CD4-positive, alpha-beta memory T cell (primary cell): Measurements from ENCODE around the gene CBLC. TPM values are rescaled to one million over a fixed set of nuclear protein-coding genes. Genes with fewer than 3 reads are reported as not detected.

Experiments used
- CTCF ChIA-PET: fragments of 350-600 bp; sonication (Branson Sonifier 250); formaldehyde crosslinking; loops from one replicate; lab custom pipeline; 2021; ENCODE audit warnings: inconsistent platforms; ENCODE audit not compliant: partially characterized antibody; lab: Charles Lee
- POLR2A ChIA-PET: fragments of 350-600 bp; sonication (Branson Sonifier 250); formaldehyde crosslinking; loops from one replicate; lab custom pipeline; 2021; ENCODE audit not compliant: partially characterized antibody; lab: Charles Lee
- DNase-seq, 5 donors: peaks; one replicate each; pipeline versions ENCODE4 v3.0.0 to v3.0.0-alpha.2; 2020 to 2022; ENCODE audit warnings: mixed read lengths in 1 of 5
- H3K27ac ChIP-seq: one replicate; pipeline ENCODE4 v1.7.0; 2013; ENCODE audit warnings: low read depth, low read length
- H3K27me3 ChIP-seq: 2 replicates; pipeline ENCODE4 v1.7.0; 2013; ENCODE audit warnings: mild to moderate bottlenecking, low read length, moderate library complexity; ENCODE audit not compliant: insufficient read depth
- H3K36me3 ChIP-seq: 2 replicates; pipeline ENCODE4 v1.7.0; 2013; ENCODE audit warnings: mild to moderate bottlenecking, low read length, moderate library complexity; ENCODE audit not compliant: insufficient read depth
- H3K4me1 ChIP-seq: 2 replicates; pipeline ENCODE4 v1.7.0; 2013; ENCODE audit warnings: mild to moderate bottlenecking, low read length, moderate library complexity; ENCODE audit not compliant: insufficient read depth
- H3K4me3 ChIP-seq, 2 donors: one replicate each; pipeline ENCODE4 v1.7.0; 2013; ENCODE audit warnings: low read length in 2 of 2, mild to moderate bottlenecking in 1 of 2
- H3K9me3 ChIP-seq, 2 donors: one replicate each; pipeline ENCODE4 v1.7.0; 2013; ENCODE audit warnings: low read length in 2 of 2, control low read depth in 1 of 2; ENCODE audit not compliant: control insufficient read depth in 1 of 2
- H3K27ac Mint-ChIP-seq, 7 donors: one replicate each; pipeline ENCODE4 v1.8.0; 2020 to 2021; ENCODE audit warnings: mixed read lengths in 7 of 7, mild to moderate bottlenecking in 6 of 7, inconsistent platforms in 3 of 7, moderate library complexity in 3 of 7
- H3K27me3 Mint-ChIP-seq, 2 donors: one replicate each; pipeline ENCODE4 v1.8.0; 2020 to 2021; ENCODE audit warnings: mixed read lengths in 2 of 2
- H3K36me3 Mint-ChIP-seq, 2 donors: one replicate each; pipeline ENCODE4 v1.8.0; 2020 to 2021; ENCODE audit warnings: mixed read lengths in 2 of 2, inconsistent platforms in 1 of 2, mild to moderate bottlenecking in 1 of 2
- H3K4me1 Mint-ChIP-seq, 4 donors: one replicate each; pipeline ENCODE4 v1.8.0; 2020 to 2021; ENCODE audit warnings: mixed read lengths in 4 of 4, mild to moderate bottlenecking in 1 of 4
- H3K4me3 Mint-ChIP-seq, 8 donors: one replicate each; pipeline ENCODE4 v1.8.0; 2020 to 2021; ENCODE audit warnings: mixed read lengths in 8 of 8, mild to moderate bottlenecking in 7 of 8, moderate library complexity in 6 of 8, inconsistent platforms in 3 of 8
- H3K9me3 Mint-ChIP-seq, 8 donors: one replicate each; pipeline ENCODE4 v1.8.0; 2020 to 2021; ENCODE audit warnings: mixed read lengths in 8 of 8, mild to moderate bottlenecking in 5 of 8, inconsistent platforms in 3 of 8, moderate library complexity in 1 of 8
- intact Hi-C: fragments of 100-400 bp; cut with micrococcal nuclease; formaldehyde crosslinking; loops from one replicate; pipeline ENCODE4 v1.15.1; 2023
- polyA plus RNA-seq, 2 donors: library from polyadenylated mRNA; unstranded; fragments of 300-500 nt; fragmentation: Illumina TruSeq; gene quantifications; one replicate each; pipeline ENCODE4 v1.2.3, GENCODE V29; 2021
- total RNA-seq, 2 experiments: library from RNA; stranded (reverse); gene quantifications; one replicate each; pipeline ENCODE4 v1.2.3, GENCODE V29; 2021

CBLC gene
- total and polyA plus RNA-seq, 4 experiments from 2014 or later: not detected

- peaks cover 0 to 4% (median 0%) of the 10 kb centered on the region in 8 donors for H3K9me3 Mint-ChIP-seq
- CTCF ChIA-PET: no interaction called here
- H3K27ac ChIP-seq: no peak within 1 kb of the TSS
- no peaks in the 10 kb centered on the region for H3K27me3 ChIP-seq
- no peak within 1 kb of the TSS for H3K4me3 ChIP-seq
- POLR2A ChIA-PET: no interaction called here
- no peak for DNase-seq
- no peaks in the 10 kb centered on the region for H3K36me3 ChIP-seq
- H3K4me1 Mint-ChIP-seq: peaks cover 1 to 6% (median 3%) of the 10 kb centered on the region in 4 donors
- H3K4me3 Mint-ChIP-seq: peak within 1 kb of the TSS in 3 of 8 donors; percentile 20 to 52 (median 39)
- peaks cover 5 to 14% of the 10 kb centered on the region in 2 donors for H3K27me3 Mint-ChIP-seq
- no peaks in the 10 kb centered on the region for H3K9me3 ChIP-seq
- intact Hi-C loops: no loop called here
- H3K4me1 ChIP-seq: no peaks in the 10 kb centered on the region
- no peak within 1 kb of the TSS for H3K27ac Mint-ChIP-seq
- no peaks in the 10 kb centered on the region for H3K36me3 Mint-ChIP-seq
These were observed 31.0 kb downstream of the CBLC start, which contains the start of gene BCAM for GRCh38 chr19:44808463-44809371. TSS of gene BCAM (plus strand) at chr19:44809103. CDS start at chr19:44809125, 22 bp downstream.

DNA sequence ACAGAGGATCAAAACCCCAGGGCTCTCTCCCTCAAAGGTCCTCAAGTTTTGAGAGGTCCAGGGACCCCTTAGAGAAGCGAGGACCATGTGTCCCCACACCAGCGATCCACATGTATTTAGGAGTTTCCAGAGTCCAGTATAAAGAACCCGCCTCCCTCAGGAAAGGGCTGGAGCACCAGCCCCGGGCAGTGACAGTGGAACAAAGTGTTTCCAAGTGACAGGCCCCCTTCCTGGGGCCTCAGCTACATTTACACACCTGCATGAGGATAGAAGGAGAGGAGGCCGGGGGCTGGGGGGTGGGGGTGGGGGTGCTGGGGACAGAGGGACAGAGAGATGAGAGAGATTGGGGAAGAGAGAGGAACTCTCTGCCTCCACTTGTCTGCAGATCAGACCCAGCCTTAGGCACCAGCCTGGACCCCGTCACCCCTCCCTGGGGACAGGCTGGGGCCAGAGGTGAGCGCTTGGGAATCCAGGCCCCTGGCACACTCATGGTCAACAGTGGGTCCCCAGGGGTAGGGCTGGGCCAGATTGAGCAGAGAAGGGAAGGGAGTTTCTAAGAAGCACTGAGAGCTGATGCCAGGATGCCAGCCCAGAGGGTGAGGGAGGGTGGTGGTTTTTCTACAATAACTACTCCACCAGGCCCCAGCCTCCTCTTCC lies 32.0 kb downstream of the CBLC start:
- Mint-ChIP-seq H3K27ac (peak overlapping the region in 1 of 7 donors; percentile 8), H3K36me3 (no peaks in the 10 kb centered on the region), H3K9me3 (no peaks in the 10 kb centered on the region), H3K4me1 (peaks cover 1 to 6% (median 3%) of the 10 kb centered on the region in 4 donors), H3K27me3 (peaks cover 6 to 14% of the 10 kb centered on the region in 2 donors), H3K4me3 (no peak overlapping the region)
- CTCF ChIA-PET: no interaction called here
- no peaks in the 10 kb centered on the region for H3K27me3 ChIP-seq
- intact Hi-C loops: no loop called here
- H3K36me3 ChIP-seq: no peaks in the 10 kb centered on the region
- no peaks in the 10 kb centered on the region for H3K4me1 ChIP-seq
- H3K9me3 ChIP-seq: no peaks in the 10 kb centered on the region
- DNase-seq: no peak
- H3K4me3 ChIP-seq: no peak overlapping the region
- no peak overlapping the region for H3K27ac ChIP-seq
- POLR2A ChIA-PET: no interaction called here

- H3K27ac Mint-ChIP-seq: peak overlapping the region in 1 of 7 donors; percentile 8
- ChIA-PET CTCF (no interaction called here), POLR2A (no interaction called here)
- H3K9me3 ChIP-seq: no peaks in the 10 kb centered on the region
- no peak overlapping the region for H3K4me3 Mint-ChIP-seq
- H3K27me3 ChIP-seq: no peaks in the 10 kb centered on the region
- DNase-seq: no peak
- no peaks in the 10 kb centered on the region for H3K4me1 ChIP-seq
- intact Hi-C loops: no loop called here
- H3K9me3 Mint-ChIP-seq: no peaks in the 10 kb centered on the region
- H3K27ac ChIP-seq: no peak overlapping the region
- H3K36me3 ChIP-seq: no peaks in the 10 kb centered on the region
- no peaks in the 10 kb centered on the region for H3K36me3 Mint-ChIP-seq
- H3K4me3 ChIP-seq: no peak overlapping the region
- peaks cover 6 to 14% of the 10 kb centered on the region in 2 donors for H3K27me3 Mint-ChIP-seq
- peaks cover 1 to 6% (median 3%) of the 10 kb centered on the region in 4 donors for H3K4me1 Mint-ChIP-seq
These were observed 32.8 kb downstream of the CBLC start for GRCh38 chr19:44810234-44811121.

DNA sequence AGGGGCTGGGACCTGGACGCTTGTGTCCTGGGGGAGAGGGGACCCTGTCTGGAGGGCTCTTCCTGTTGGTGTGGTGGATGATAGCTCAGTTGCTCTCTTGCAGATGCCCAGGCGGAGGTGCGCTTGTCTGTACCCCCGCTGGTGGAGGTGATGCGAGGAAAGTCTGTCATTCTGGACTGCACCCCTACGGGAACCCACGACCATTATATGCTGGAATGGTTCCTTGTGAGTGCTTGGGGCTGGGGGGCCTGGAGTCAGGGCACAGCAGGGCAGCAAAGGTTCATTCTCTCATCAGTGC lies 33.4 kb downstream of the CBLC start:
- H3K9me3 ChIP-seq: no peaks in the 10 kb centered on the region

GRCh38 chr19:44812142-44812718 lies 34.5 kb downstream of the CBLC start:
- H3K4me3 Mint-ChIP-seq: no peak overlapping the region
- no peak overlapping the region for H3K27ac ChIP-seq
- ChIA-PET POLR2A (no interaction called here), CTCF (interaction anchor here (1.4 kb wide), 1 partner anchor 30 kb away, joined by 3 read pairs; no protein-coding TSS in a partner anchor)
- DNase-seq: no peak
- H3K27me3 ChIP-seq: no peaks in the 10 kb centered on the region
- intact Hi-C loops: no loop called here
- no peaks in the 10 kb centered on the region for H3K4me1 ChIP-seq
- H3K27me3 Mint-ChIP-seq: peaks cover 6 to 12% of the 10 kb centered on the region in 2 donors
- H3K9me3 Mint-ChIP-seq: no peaks in the 10 kb centered on the region
- no peak overlapping the region for H3K4me3 ChIP-seq
- H3K9me3 ChIP-seq: no peaks in the 10 kb centered on the region
- H3K36me3 Mint-ChIP-seq: no peaks in the 10 kb centered on the region
- no peaks in the 10 kb centered on the region for H3K36me3 ChIP-seq
- H3K27ac Mint-ChIP-seq: no peak overlapping the region
- peaks cover 1 to 6% (median 3%) of the 10 kb centered on the region in 4 donors for H3K4me1 Mint-ChIP-seq

More for the DNA sequence above, 33.4 kb downstream of the CBLC start:
- CTCF ChIA-PET: no interaction called here
- intact Hi-C loops: no loop called here
- H3K4me3 Mint-ChIP-seq: no peak overlapping the region
- no peaks in the 10 kb centered on the region for H3K9me3 Mint-ChIP-seq
- peaks cover 6 to 14% of the 10 kb centered on the region in 2 donors for H3K27me3 Mint-ChIP-seq
- Histone ChIP-seq H3K27ac (no peak overlapping the region), H3K4me1 (no peaks in the 10 kb centered on the region), H3K36me3 (no peaks in the 10 kb centered on the region), H3K27me3 (no peaks in the 10 kb centered on the region), H3K4me3 (no peak overlapping the region)
- peaks cover 1 to 6% (median 3%) of the 10 kb centered on the region in 4 donors for H3K4me1 Mint-ChIP-seq
- POLR2A ChIA-PET: no interaction called here
- H3K36me3 Mint-ChIP-seq: no peaks in the 10 kb centered on the region
- DNase-seq: no peak
- no peak overlapping the region for H3K27ac Mint-ChIP-seq

- peaks cover 6 to 12% of the 10 kb centered on the region in 2 donors for H3K27me3 Mint-ChIP-seq
- ChIA-PET POLR2A (no interaction called here), CTCF (interaction anchor here (1.4 kb wide), 1 partner anchor 29 kb away, joined by 3 read pairs; no protein-coding TSS in a partner anchor)
- intact Hi-C loops: no loop called here
- no peaks in the 10 kb centered on the region for H3K9me3 Mint-ChIP-seq
- no peaks in the 10 kb centered on the region for H3K9me3 ChIP-seq
- no peaks in the 10 kb centered on the region for H3K27me3 ChIP-seq
- no peaks in the 10 kb centered on the region for H3K36me3 Mint-ChIP-seq
- DNase-seq: no peak
- no peaks in the 10 kb centered on the region for H3K36me3 ChIP-seq
- no peak overlapping the region for H3K4me3 Mint-ChIP-seq
- no peak overlapping the region for H3K27ac ChIP-seq
- no peaks in the 10 kb centered on the region for H3K4me1 ChIP-seq
- no peak overlapping the region for H3K27ac Mint-ChIP-seq
- peaks cover 1 to 4% (median 3%) of the 10 kb centered on the region in 4 donors for H3K4me1 Mint-ChIP-seq
- H3K4me3 ChIP-seq: no peak overlapping the region
These were observed 35.6 kb downstream of the CBLC start for GRCh38 chr19:44813070-44813840.
